ENCODE results near the gene SLC6A14. TPM values are rescaled to one million over a fixed set of nuclear protein-coding genes. Genes with fewer than 3 reads are reported as not detected.
A peak's percentile ranks its signal among the peaks of the same experiment; 100 is the strongest.

Gene SLC6A14
- total RNA-seq (2022) (77.7 and 83.7 TPM in 2 replicates), Bru-seq, nascent RNA (percentile 98 among the genes with signal in this experiment), BruChase-seq, experiment 1, labeled RNA remaining after a 6-hour chase (percentile 98 among the genes with signal in this experiment), BruChase-seq, experiment 2, labeled RNA remaining after a 2-hour chase (percentile 98 among the genes with signal in this experiment)
- long read RNA-seq, full-length matches to known transcripts = 114 of 144 reads
- long read RNA-seq, partial matches to known transcripts = 7 of 144 reads
- long read RNA-seq, other reads (novel, unspliced or antisense) = 23 of 144 reads

- no TSS peak for BruUV-seq (replicated peaks)
- Mint-ChIP-seq H3K27ac (ENCODE audit: unreplicated experiment) (peak within 1 kb of the TSS; percentile 92), H3K27me3 (ENCODE audit: unreplicated experiment) (no peaks in the 10 kb centered on the region), H3K4me1 (ENCODE audit: low read depth, unreplicated experiment) (peaks cover 19% of the 10 kb centered on the region), H3K9me3 (ENCODE audit: low read depth, unreplicated experiment) (no peaks in the 10 kb centered on the region), H3K4me3 (ENCODE audit: low read depth, unreplicated experiment) (peak within 1 kb of the TSS; percentile 81), H3K36me3 (ENCODE audit: insufficient read depth, unreplicated experiment) (peaks cover 26% of the 10 kb centered on the region)
- TF ChIP-seq CTCF (IDR thresholded peaks at IDR 0.05; ENCODE audit: unreplicated experiment) = no peak
- intact Hi-C loops (cut with micrococcal nuclease; ENCODE audit: unreplicated experiment) = loop anchor here (5.0 to 10.0 kb wide), 5 partner anchors 54 to 1112 kb away; no protein-coding TSS in a partner anchor
- DNase-seq = peak; percentile 83
- CTCF ChIA-PET = interaction anchor here (1.0 to 1.2 kb wide), 2 partner anchors 11 to 27 kb away, joined by 3 to 5 read pairs; no protein-coding TSS in a partner anchor
These were observed at the start of gene SLC6A14 for GRCh38 chrX:116436358-116436816. TSS of gene SLC6A14 (plus strand) at chrX:116436606. CDS start at chrX:116436710, 104 bp downstream.

- H3K4me1 Mint-ChIP-seq (ENCODE audit: low read depth, unreplicated experiment) = no peaks in the 10 kb centered on the region
- no peak for TF ChIP-seq CTCF (IDR thresholded peaks at IDR 0.05; ENCODE audit: unreplicated experiment)
- no peaks in the 10 kb centered on the region for H3K9me3 Mint-ChIP-seq (ENCODE audit: low read depth, unreplicated experiment)
- no peaks in the 10 kb centered on the region for H3K27me3 Mint-ChIP-seq (ENCODE audit: unreplicated experiment)
- CTCF ChIA-PET = no interaction called here
- H3K36me3 Mint-ChIP-seq (ENCODE audit: insufficient read depth, unreplicated experiment) = no peaks in the 10 kb centered on the region
- no TSS peak for BruUV-seq (replicated peaks)
- no peak overlapping the region for H3K4me3 Mint-ChIP-seq (ENCODE audit: low read depth, unreplicated experiment)
- no peak overlapping the region for H3K27ac Mint-ChIP-seq (ENCODE audit: unreplicated experiment)
- intact Hi-C loops (cut with micrococcal nuclease; ENCODE audit: unreplicated experiment) = no loop called here
- DNase-seq = no peak
These were observed 40.7 kb upstream of the SLC6A14 start for GRCh38 chrX:116395752-116396151.

GRCh38 chrX:116399681-116400080, 36.7 kb upstream of the SLC6A14 start:
- CTCF ChIA-PET = no interaction called here
- intact Hi-C loops (cut with micrococcal nuclease; ENCODE audit: unreplicated experiment) = no loop called here

GRCh38 chrX:116409219-116409618, 27.2 kb upstream of the SLC6A14 start:
- no peak for DNase-seq
- H3K9me3 Mint-ChIP-seq (ENCODE audit: low read depth, unreplicated experiment) = no peaks in the 10 kb centered on the region
- BruUV-seq (replicated peaks) = no TSS peak

More at GRCh38 chrX:116399681-116400080, 36.7 kb upstream of the SLC6A14 start:
- Mint-ChIP-seq H3K9me3 (ENCODE audit: low read depth, unreplicated experiment) (no peaks in the 10 kb centered on the region), H3K4me3 (ENCODE audit: low read depth, unreplicated experiment) (no peak overlapping the region), H3K4me1 (ENCODE audit: low read depth, unreplicated experiment) (peaks cover 6% of the 10 kb centered on the region), H3K27me3 (ENCODE audit: unreplicated experiment) (no peaks in the 10 kb centered on the region), H3K27ac (ENCODE audit: unreplicated experiment) (no peak overlapping the region), H3K36me3 (ENCODE audit: insufficient read depth, unreplicated experiment) (no peaks in the 10 kb centered on the region)
- BruUV-seq (replicated peaks) = no TSS peak
- TF ChIP-seq CTCF (IDR thresholded peaks at IDR 0.05; ENCODE audit: unreplicated experiment) = no peak
- no peak for DNase-seq

More at GRCh38 chrX:116409219-116409618, 27.2 kb upstream of the SLC6A14 start:
- peaks cover 8% of the 10 kb centered on the region for H3K36me3 Mint-ChIP-seq (ENCODE audit: insufficient read depth, unreplicated experiment)
- CTCF ChIA-PET = interaction anchor here (0.9 kb wide), 1 partner anchor 27 kb away, joined by 3 read pairs; the partner anchor contains the start of gene SLC6A14
- TF ChIP-seq CTCF (IDR thresholded peaks at IDR 0.05; ENCODE audit: unreplicated experiment) = no peak
- H3K27me3 Mint-ChIP-seq (ENCODE audit: unreplicated experiment) = no peaks in the 10 kb centered on the region
- no peak overlapping the region for H3K4me3 Mint-ChIP-seq (ENCODE audit: low read depth, unreplicated experiment)
- H3K27ac Mint-ChIP-seq (ENCODE audit: unreplicated experiment) = no peak overlapping the region
- intact Hi-C loops (cut with micrococcal nuclease; ENCODE audit: unreplicated experiment) = loop anchor here (2.0 to 5.0 kb wide), 2 partner anchors 167 to 204 kb away; no protein-coding TSS in a partner anchor
- peaks cover 55% of the 10 kb centered on the region for H3K4me1 Mint-ChIP-seq (ENCODE audit: low read depth, unreplicated experiment)

Measured in Calu3 (cell line).